ENCODE measurements around the gene REXO1. TPM values are rescaled to one million over a fixed set of nuclear protein-coding genes. Genes with fewer than 3 reads are reported as not detected.

The REXO1 gene
- total RNA-seq, 1 experiment from 2014 or later: 4.2 TPM

GRCh38 chr19:1827566-1828278 lies 20.6 kb downstream of the REXO1 start:
- no peak for DNase-seq (ENCODE audit: low read depth, low spot score)

GRCh38 chr19:1826557-1827521 lies 21.4 kb downstream of the REXO1 start:
- DNase-seq (ENCODE audit: low read depth, low spot score): no peak
- in situ Hi-C loops (cut with HindIII; ENCODE audit: low pct_unique_long_range_greater_than_20kb, low sequenced_read_pairs): no loop called here

More at GRCh38 chr19:1827566-1828278, 20.6 kb downstream of the REXO1 start:
- in situ Hi-C loops (cut with HindIII; ENCODE audit: low pct_unique_long_range_greater_than_20kb, low sequenced_read_pairs): no loop called here

DNA sequence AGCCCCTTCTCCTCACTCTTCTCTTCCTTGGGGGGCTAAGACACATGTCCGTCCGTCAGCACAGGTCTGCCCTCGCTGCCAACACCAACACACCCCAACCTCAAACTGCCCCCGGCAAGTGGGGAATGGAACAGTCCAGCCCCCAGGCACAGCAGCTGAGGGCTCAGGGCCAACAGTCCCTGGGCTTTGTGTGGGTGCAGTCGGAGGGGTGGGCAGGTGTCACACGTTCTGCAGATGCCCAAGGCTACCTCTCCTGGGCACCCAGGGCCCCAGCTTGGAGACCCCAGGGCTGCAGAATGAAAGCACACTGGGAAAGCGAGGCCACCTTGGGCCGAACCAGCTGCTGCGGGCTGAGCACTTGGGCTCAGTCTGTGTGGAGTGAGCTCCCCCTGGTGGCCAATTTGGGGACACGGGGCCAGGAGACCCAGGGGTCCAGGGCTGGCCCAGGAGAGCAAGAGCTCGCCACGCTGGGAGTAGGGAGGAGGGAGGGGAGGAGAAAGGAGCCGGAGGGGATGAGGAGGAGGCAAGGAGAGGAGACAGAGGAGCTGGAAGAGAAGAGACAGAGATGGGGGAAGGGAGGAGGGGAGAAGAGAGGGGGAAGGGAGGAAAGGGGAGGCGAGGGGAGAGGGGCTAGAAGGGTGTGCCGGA lies 22.2 kb downstream of the REXO1 start:
- in situ Hi-C loops (cut with HindIII; ENCODE audit: low pct_unique_long_range_greater_than_20kb, low sequenced_read_pairs): no loop called here
- DNase-seq (ENCODE audit: low read depth, low spot score): peak; percentile 55

GRCh38 chr19:1824252-1824622 lies 24.0 kb downstream of the REXO1 start:
- in situ Hi-C loops (cut with HindIII; ENCODE audit: low pct_unique_long_range_greater_than_20kb, low sequenced_read_pairs): no loop called here
- DNase-seq (ENCODE audit: low read depth, low spot score): no peak

- no peak for DNase-seq (ENCODE audit: low read depth, low spot score)
- in situ Hi-C loops (cut with HindIII; ENCODE audit: low pct_unique_long_range_greater_than_20kb, low sequenced_read_pairs): no loop called here
Observed at GRCh38 chr19:1823539-1824251, 24.6 kb downstream of the REXO1 start.

- no peak for DNase-seq (ENCODE audit: low read depth, low spot score)
- in situ Hi-C loops (cut with HindIII; ENCODE audit: low pct_unique_long_range_greater_than_20kb, low sequenced_read_pairs): no loop called here
Observed at GRCh38 chr19:1823020-1823419, 25.3 kb downstream of the REXO1 start.

- no peak for DNase-seq (ENCODE audit: low read depth, low spot score)
- in situ Hi-C loops (cut with HindIII; ENCODE audit: low pct_unique_long_range_greater_than_20kb, low sequenced_read_pairs): no loop called here
Observed at GRCh38 chr19:1822210-1822609, 26.1 kb downstream of the REXO1 start.

- DNase-seq (ENCODE audit: low read depth, low spot score): no peak
- in situ Hi-C loops (cut with HindIII; ENCODE audit: low pct_unique_long_range_greater_than_20kb, low sequenced_read_pairs): no loop called here
Observed at GRCh38 chr19:1819341-1820255, 28.7 kb downstream of the REXO1 start.

DNA sequence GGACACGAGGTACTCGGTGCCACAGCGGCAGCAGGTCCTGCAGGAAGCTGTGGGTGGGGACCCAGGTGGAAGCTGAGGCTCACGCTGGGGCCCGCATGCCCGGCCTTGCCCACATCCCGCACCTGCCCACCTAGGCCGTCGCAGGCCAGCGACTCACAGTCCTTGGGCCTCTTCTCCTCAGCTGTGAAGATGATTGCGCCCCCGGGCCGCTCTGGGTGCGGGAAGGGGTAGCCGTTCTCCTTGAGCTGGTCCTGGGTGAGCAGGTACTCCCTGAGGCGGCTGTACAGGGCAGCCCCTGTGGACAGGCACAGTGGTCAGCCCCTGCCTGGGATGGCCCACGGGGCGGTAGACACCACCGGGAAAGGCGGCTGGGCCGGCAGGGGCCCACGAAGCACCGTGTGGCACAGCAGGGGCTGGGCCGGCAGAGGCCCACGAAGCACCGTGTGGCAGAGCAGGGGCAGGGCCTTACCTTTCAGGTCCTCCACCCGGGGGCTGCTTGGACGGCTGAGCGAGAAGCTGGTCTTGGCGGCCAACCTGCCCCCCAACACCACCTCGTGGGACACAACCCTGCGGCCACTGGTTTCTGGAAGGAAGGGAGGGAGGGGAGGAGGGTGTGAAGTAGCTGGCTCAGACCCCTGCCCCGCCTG lies 29.6 kb downstream of the REXO1 start:
- DNase-seq (ENCODE audit: low read depth, low spot score): no peak
- in situ Hi-C loops (cut with HindIII; ENCODE audit: low pct_unique_long_range_greater_than_20kb, low sequenced_read_pairs): no loop called here

- DNase-seq (ENCODE audit: low read depth, low spot score): no peak
- in situ Hi-C loops (cut with HindIII; ENCODE audit: low pct_unique_long_range_greater_than_20kb, low sequenced_read_pairs): no loop called here
Observed at GRCh38 chr19:1817553-1818179, 30.6 kb downstream of the REXO1 start.

GRCh38 chr19:1816530-1817298 lies 31.6 kb downstream of the REXO1 start:
- in situ Hi-C loops (cut with HindIII; ENCODE audit: low pct_unique_long_range_greater_than_20kb, low sequenced_read_pairs): no loop called here

GRCh38 chr19:1815605-1816529 lies 32.4 kb downstream of the REXO1 start:
- no peak for DNase-seq (ENCODE audit: low read depth, low spot score)
- in situ Hi-C loops (cut with HindIII; ENCODE audit: low pct_unique_long_range_greater_than_20kb, low sequenced_read_pairs): no loop called here

More at GRCh38 chr19:1816530-1817298, 31.6 kb downstream of the REXO1 start:
- DNase-seq (ENCODE audit: low read depth, low spot score): no peak

- in situ Hi-C loops (cut with HindIII; ENCODE audit: low pct_unique_long_range_greater_than_20kb, low sequenced_read_pairs): no loop called here
- DNase-seq (ENCODE audit: low read depth, low spot score): no peak
Observed at GRCh38 chr19:1814833-1815604, 33.3 kb downstream of the REXO1 start.

GRCh38 chr19:1814391-1814790 lies 33.9 kb downstream of the REXO1 start:
- DNase-seq (ENCODE audit: low read depth, low spot score): no peak
- in situ Hi-C loops (cut with HindIII; ENCODE audit: low pct_unique_long_range_greater_than_20kb, low sequenced_read_pairs): no loop called here
